ENCODE results near the gene CAVIN3.

The CAVIN3 gene

GRCh38 chr11:6323291-6323905, 3.1 kb upstream of the CAVIN3 start:
- H3K27ac ChIP-seq: no peak overlapping the region
- TF ChIP-seq ZFX (IDR thresholded peaks at IDR 0.05) (no peak), CTCF (conservative IDR thresholded peaks at IDR 0.05) (peak; percentile 9; the same call in 1 of the 2 replicates)

GRCh38 chr11:6321961-6322362, 1.7 kb upstream of the CAVIN3 start:
- TF ChIP-seq CTCF (conservative IDR thresholded peaks at IDR 0.05): no peak
- TF ChIP-seq ZFX (IDR thresholded peaks at IDR 0.05): no peak
- H3K27ac ChIP-seq: no peak overlapping the region; the same call in 1 of the 2 replicates

GRCh38 chr11:6321356-6321755, 1.1 kb upstream of the CAVIN3 start:
- H3K27ac ChIP-seq: no peak overlapping the region; the same call in 1 of the 2 replicates

GRCh38 chr11:6319704-6320410, 444 bp downstream of the CAVIN3 start:
- no peak for TF ChIP-seq CTCF (conservative IDR thresholded peaks at IDR 0.05)
- no peak for TF ChIP-seq ZFX (IDR thresholded peaks at IDR 0.05)
- H3K27ac ChIP-seq: no peak overlapping the region

More at GRCh38 chr11:6321356-6321755, 1.1 kb upstream of the CAVIN3 start:
- no peak for TF ChIP-seq ZFX (IDR thresholded peaks at IDR 0.05)
- TF ChIP-seq CTCF (conservative IDR thresholded peaks at IDR 0.05): no peak

GRCh38 chr11:6319001-6319703, 1.1 kb downstream of the CAVIN3 start:
- TF ChIP-seq CTCF (conservative IDR thresholded peaks at IDR 0.05) (no peak), ZFX (IDR thresholded peaks at IDR 0.05) (no peak)
- no peak overlapping the region for H3K27ac ChIP-seq

GRCh38 chr11:6318204-6318603, 2.1 kb downstream of the CAVIN3 start:
- H3K27ac ChIP-seq: no peak overlapping the region
- TF ChIP-seq ZFX (IDR thresholded peaks at IDR 0.05) (no peak), CTCF (conservative IDR thresholded peaks at IDR 0.05) (no peak)
